PC-3 (cell line): Measurements from ENCODE around the gene CFAP73. TPM values are rescaled to one million over a fixed set of nuclear protein-coding genes. Genes with fewer than 3 reads are reported as not detected.

Experiments used
- ATAC-seq: fragments of 200-7000 bp; cut with Tn5 transposase; 2 replicates; pipeline ENCODE4 v1.9.1; 2020; ENCODE audit warnings: mild to moderate bottlenecking, moderate library complexity
- BruUV-seq: library from RNA; stranded (reverse); fragments of 400-500 nt; replicated peaks from 2 replicates; lab custom pipeline; 2021; lab: Mats Ljungman, UMichigan
- CTCF ChIA-PET: fragments of 300-600 bp; sonication (Branson Sonifier 250); formaldehyde crosslinking; loops from one replicate; lab custom pipeline; 2022; ENCODE audit warnings: antibody characterized with exemption; lab: Charles Lee
- POLR2A ChIA-PET: fragments of 300-600 bp; sonication (Branson Sonifier 250); formaldehyde crosslinking; loops from one replicate; lab custom pipeline; 2022; ENCODE audit warnings: antibody characterized with exemption; ENCODE audit not compliant: unreplicated experiment; lab: Charles Lee
- DNase-seq: peaks from one replicate; pipeline ENCODE4 v3.0.0-alpha.2; 2015
- H2AFZ ChIP-seq: fragments of 300-600 bp; sonication (generic); 2 replicates; pipeline ENCODE4 v1.6.0; 2016; ENCODE audit warnings: antibody characterized with exemption, low read length
- H3F3A ChIP-seq: fragments of 300-600 bp; sonication (generic); one replicate; pipeline ENCODE4 v1.6.0; 2017; ENCODE audit warnings: antibody characterized with exemption, low read length, control low read depth, mild to moderate bottlenecking; ENCODE audit not compliant: unreplicated experiment
- H3K27ac ChIP-seq: fragments of 300-600 bp; sonication (generic); 2 replicates; pipeline ENCODE4 v1.5.1; 2016; ENCODE audit warnings: mild to moderate bottlenecking, low read length
- H3K27me3 ChIP-seq: fragments of 300-600 bp; sonication (generic); 2 replicates; pipeline ENCODE4 v1.6.1; 2016; ENCODE audit warnings: low read length, mixed read lengths
- H3K36me3 ChIP-seq: fragments of 300-600 bp; sonication (generic); 2 replicates; pipeline ENCODE4 v1.6.1; 2016; ENCODE audit warnings: low read depth, mixed run types, low read length, mixed read lengths
- H3K4me1 ChIP-seq: fragments of 300-600 bp; sonication (generic); 2 replicates; pipeline ENCODE4 v1.5.1; 2016; ENCODE audit warnings: low read length; ENCODE audit not compliant: insufficient read depth
- H3K4me2 ChIP-seq: fragments of 300-600 bp; sonication (generic); 2 replicates; pipeline ENCODE4 v1.6.0; 2016; ENCODE audit warnings: low read length
- H3K4me3 ChIP-seq: fragments of 300-600 bp; sonication (generic); 2 replicates; pipeline ENCODE4 v1.5.1; 2016; ENCODE audit warnings: mild to moderate bottlenecking, low read length, mixed read lengths
- H3K79me2 ChIP-seq: fragments of 300-600 bp; sonication (generic); 2 replicates; pipeline ENCODE4 v1.6.1; 2017; ENCODE audit warnings: low read length, mixed read lengths
- H3K9ac ChIP-seq: fragments of 300-600 bp; sonication (generic); 2 replicates; pipeline ENCODE4 v1.6.0; 2016; ENCODE audit warnings: mild to moderate bottlenecking, low read length
- H3K9me2 ChIP-seq: fragments of 300-600 bp; sonication (generic); replicated peaks from 2 replicates; pipeline ENCODE4 v1.6.1; 2016; ENCODE audit warnings: mixed run types, low read length, mixed read lengths
- H3K9me3 ChIP-seq: fragments of 300-600 bp; sonication (generic); 2 replicates; pipeline ENCODE4 v1.6.1; 2016; ENCODE audit warnings: low read length, mixed read lengths
- H4K20me1 ChIP-seq: fragments of 300-600 bp; sonication (generic); 2 replicates; pipeline ENCODE4 v1.6.1; 2016; ENCODE audit warnings: low read length, mixed read lengths
- EZH2 ChIP-seq: fragments of 300-600 bp; sonication (generic); IDR thresholded peaks from one replicate; pipeline ENCODE4 v1.6.1; 2017; ENCODE audit warnings: antibody characterized with exemption, mild to moderate bottlenecking, low read length; ENCODE audit not compliant: unreplicated experiment
- EZH2phosphoT487 ChIP-seq: fragments of 300-600 bp; sonication (generic); IDR thresholded peaks from 2 replicates; pipeline ENCODE4 v1.6.1; 2018; ENCODE audit warnings: mild to moderate bottlenecking, antibody characterized with exemption, low read length, borderline replicate concordance
- intact Hi-C: fragments of 100-400 bp; cut with micrococcal nuclease; formaldehyde crosslinking; loops from 2 replicates; pipeline ENCODE4 v1.9.0; 2023
- total RNA-seq: library from RNA; depleted of rRNA; stranded (reverse); fragments of >200 nt; gene quantifications from 2 replicates; pipeline ENCODE4 v1.2.3, GENCODE V29; 2014
- TF ChIP-seq, protein P1 (sequence below): fragments of 300-600 bp; sonication (generic); conservative IDR thresholded peaks from 2 replicates; pipeline ENCODE4 v1.5.1; 2017; ENCODE audit warnings: antibody characterized with exemption, low read depth, mild to moderate bottlenecking, low read length

CFAP73 gene
- total RNA-seq, 1 experiment from 2014 or later: not detected

DNA sequence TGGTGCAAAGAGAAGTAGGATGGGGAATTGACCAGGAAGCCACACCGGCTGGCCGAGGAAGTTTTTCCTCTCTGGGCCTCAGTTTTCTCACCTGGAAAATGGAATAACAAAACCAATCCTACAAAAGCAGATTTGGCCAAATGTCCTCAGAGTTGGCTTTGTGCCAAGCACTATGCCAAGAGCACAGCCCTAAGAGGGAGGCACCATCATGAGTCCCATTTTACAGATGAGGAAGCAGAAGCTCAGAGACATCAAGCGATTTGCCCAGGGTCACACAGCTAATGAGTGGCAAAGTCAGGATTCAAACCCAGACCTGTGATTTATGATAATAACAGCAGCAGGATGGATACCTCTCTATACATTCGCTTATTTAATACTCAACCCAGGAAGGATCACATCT, 41.2 kb upstream of the CFAP73 start:
- no peaks in the 10 kb centered on the region for H4K20me1 ChIP-seq
- H3F3A ChIP-seq: no peaks in the 10 kb centered on the region
- no peaks in the 10 kb centered on the region for H3K79me2 ChIP-seq
- no peaks in the 10 kb centered on the region for H3K36me3 ChIP-seq
- no peak overlapping the region for H3K4me2 ChIP-seq
- intact Hi-C loops: no loop called here
- H2AFZ ChIP-seq: no peak overlapping the region
- CTCF ChIA-PET: no interaction called here
- no peaks in the 10 kb centered on the region for H3K9me3 ChIP-seq
- H3K9ac ChIP-seq: no peak overlapping the region
- H3K4me1 ChIP-seq: no peaks in the 10 kb centered on the region
- POLR2A ChIA-PET: no interaction called here
- no peaks in the 10 kb centered on the region for H3K9me2 ChIP-seq
- ATAC-seq: no peak
- no peak overlapping the region for H3K27ac ChIP-seq
- H3K4me3 ChIP-seq: no peak overlapping the region
- BruUV-seq: no TSS peak
- H3K27me3 ChIP-seq: no peaks in the 10 kb centered on the region
- TF ChIP-seq, protein P1, sequence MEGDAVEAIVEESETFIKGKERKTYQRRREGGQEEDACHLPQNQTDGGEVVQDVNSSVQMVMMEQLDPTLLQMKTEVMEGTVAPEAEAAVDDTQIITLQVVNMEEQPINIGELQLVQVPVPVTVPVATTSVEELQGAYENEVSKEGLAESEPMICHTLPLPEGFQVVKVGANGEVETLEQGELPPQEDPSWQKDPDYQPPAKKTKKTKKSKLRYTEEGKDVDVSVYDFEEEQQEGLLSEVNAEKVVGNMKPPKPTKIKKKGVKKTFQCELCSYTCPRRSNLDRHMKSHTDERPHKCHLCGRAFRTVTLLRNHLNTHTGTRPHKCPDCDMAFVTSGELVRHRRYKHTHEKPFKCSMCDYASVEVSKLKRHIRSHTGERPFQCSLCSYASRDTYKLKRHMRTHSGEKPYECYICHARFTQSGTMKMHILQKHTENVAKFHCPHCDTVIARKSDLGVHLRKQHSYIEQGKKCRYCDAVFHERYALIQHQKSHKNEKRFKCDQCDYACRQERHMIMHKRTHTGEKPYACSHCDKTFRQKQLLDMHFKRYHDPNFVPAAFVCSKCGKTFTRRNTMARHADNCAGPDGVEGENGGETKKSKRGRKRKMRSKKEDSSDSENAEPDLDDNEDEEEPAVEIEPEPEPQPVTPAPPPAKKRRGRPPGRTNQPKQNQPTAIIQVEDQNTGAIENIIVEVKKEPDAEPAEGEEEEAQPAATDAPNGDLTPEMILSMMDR: no peak
- TF ChIP-seq EZH2phosphoT487 (no peak), EZH2 (no peak)
- no peak for DNase-seq

DNA sequence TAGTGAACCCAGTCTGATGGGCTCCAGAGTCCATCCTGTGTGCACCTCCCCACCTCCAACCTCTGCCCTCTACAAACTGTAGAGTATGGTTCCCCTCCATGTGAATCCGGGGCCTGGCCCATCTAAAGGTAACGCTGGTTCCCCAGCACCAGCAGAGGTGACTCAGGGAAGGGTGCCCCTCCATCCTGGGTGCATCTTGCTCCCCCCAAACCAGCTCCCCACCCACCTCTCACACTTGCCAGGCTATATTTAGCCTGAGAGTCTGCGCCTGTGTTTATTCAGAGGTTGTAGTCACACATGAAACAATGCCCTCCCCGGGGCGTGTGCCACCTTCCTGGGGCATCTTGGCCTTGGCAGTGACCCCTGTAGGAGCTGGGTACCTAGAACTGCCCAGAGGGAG, 40.2 kb upstream of the CFAP73 start:
- peak; percentile 30; the same call in 1 of the 2 replicates for ATAC-seq
- POLR2A ChIA-PET: no interaction called here
- CTCF ChIA-PET: no interaction called here

DNA sequence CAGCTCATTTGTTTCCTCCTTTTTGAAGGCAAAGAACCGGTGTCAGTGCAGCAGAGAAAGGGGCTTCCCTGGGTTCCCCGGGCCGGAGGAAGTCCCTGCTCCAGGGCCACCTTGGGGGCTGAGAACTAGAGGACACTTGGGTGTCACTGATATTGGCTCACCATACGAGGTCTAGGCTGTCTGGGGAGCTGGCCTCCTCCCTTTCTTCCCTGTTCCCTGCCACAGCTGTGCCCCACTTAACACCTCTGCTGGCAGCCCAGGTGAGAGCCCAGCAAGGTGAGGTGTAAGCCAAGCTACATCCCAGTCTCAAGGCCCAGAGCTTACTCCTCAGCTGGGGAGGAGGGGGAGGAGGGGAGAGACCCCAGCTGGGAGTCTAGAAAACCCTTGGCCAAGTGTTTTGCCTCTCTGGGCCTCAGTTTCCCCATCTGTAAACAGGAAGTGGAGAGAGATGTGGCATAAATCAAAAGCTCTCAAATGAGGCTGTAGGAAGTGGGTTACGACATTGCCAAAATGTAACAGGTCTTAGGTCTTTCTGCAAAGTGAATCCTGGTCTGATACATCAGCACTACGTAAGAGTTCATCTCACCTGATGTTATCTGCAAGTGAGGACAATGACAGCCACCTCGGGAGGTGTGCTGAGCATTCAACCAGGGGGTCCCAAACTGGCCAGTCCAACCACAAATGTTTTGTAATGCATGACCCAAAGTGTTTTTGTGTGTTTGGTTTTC, 39.5 kb upstream of the CFAP73 start:
- Histone ChIP-seq H3K4me1 (no peaks in the 10 kb centered on the region), H3K4me3 (no peak overlapping the region), H3K27ac (no peak overlapping the region), H3F3A (no peaks in the 10 kb centered on the region), H3K79me2 (no peaks in the 10 kb centered on the region), H3K36me3 (no peaks in the 10 kb centered on the region), H4K20me1 (no peaks in the 10 kb centered on the region), H3K4me2 (no peak overlapping the region), H3K9me2 (no peaks in the 10 kb centered on the region), H2AFZ (no peak overlapping the region), H3K27me3 (no peaks in the 10 kb centered on the region), H3K9me3 (no peaks in the 10 kb centered on the region), H3K9ac (no peak overlapping the region)
- no peak for ATAC-seq
- no peak for DNase-seq
- TF ChIP-seq, protein P1: no peak
- TF ChIP-seq EZH2 (no peak), EZH2phosphoT487 (no peak)
- POLR2A ChIA-PET: no interaction called here
- no TSS peak for BruUV-seq
- CTCF ChIA-PET: no interaction called here
- intact Hi-C loops: no loop called here

More for the DNA sequence above, 40.2 kb upstream of the CFAP73 start:
- DNase-seq: no peak
- Histone ChIP-seq H3F3A (no peaks in the 10 kb centered on the region), H3K27me3 (no peaks in the 10 kb centered on the region), H3K4me1 (no peaks in the 10 kb centered on the region), H4K20me1 (no peaks in the 10 kb centered on the region), H3K4me3 (no peak overlapping the region), H3K79me2 (no peaks in the 10 kb centered on the region), H3K9me2 (no peaks in the 10 kb centered on the region), H3K9ac (no peak overlapping the region), H3K4me2 (no peak overlapping the region), H3K27ac (no peak overlapping the region), H2AFZ (no peak overlapping the region), H3K36me3 (no peaks in the 10 kb centered on the region), H3K9me3 (no peaks in the 10 kb centered on the region)
- intact Hi-C loops: no loop called here
- TF ChIP-seq, protein P1: no peak
- TF ChIP-seq EZH2 (no peak), EZH2phosphoT487 (no peak)
- no TSS peak for BruUV-seq
